Ectodermal cell (in vitro differentiated cells): ENCODE data around the gene FOLR3.
"Not testable (repeated sequence)": the region's sequence is repeated elsewhere in the genome, so short reads cannot be mapped to it uniquely, and the experiment has no call there.

Experiments used
- H3K27ac ChIP-seq: 2 replicates; pipeline ENCODE4 v1.7.0; 2013; ENCODE audit warnings: mild to moderate bottlenecking, low read depth, low read length; ENCODE audit not compliant: insufficient read depth, poor library complexity, severe bottlenecking
- H3K27me3 ChIP-seq: 2 replicates; pipeline ENCODE4 v1.7.0; 2013; ENCODE audit warnings: mild to moderate bottlenecking, low read length; ENCODE audit not compliant: insufficient read depth, control insufficient read depth, poor library complexity, severe bottlenecking
- H3K36me3 ChIP-seq: one replicate; pipeline ENCODE4 v1.7.0; 2013; ENCODE audit warnings: low read length; ENCODE audit not compliant: control insufficient read depth, insufficient read depth
- H3K4me1 ChIP-seq: one replicate; pipeline ENCODE4 v1.7.0; 2013; ENCODE audit warnings: low read length; ENCODE audit not compliant: control insufficient read depth, insufficient read depth
- H3K4me3 ChIP-seq: 2 replicates; pipeline ENCODE4 v1.7.0; 2013; ENCODE audit warnings: low read depth, low read length, control low read depth; ENCODE audit not compliant: insufficient read depth
- H3K9me3 ChIP-seq: 2 replicates; pipeline ENCODE4 v1.7.0; 2013; ENCODE audit warnings: mild to moderate bottlenecking, low read length, moderate library complexity; ENCODE audit not compliant: control insufficient read depth
- WGBS, 2 experiments: methylation state at CpG; one replicate each; pipeline ENCODE4 v1.1.7; 2013; ENCODE audit warnings: missing lambda C conversion rate in 2 of 2; 5-methylcytosine and 5-hydroxymethylcytosine counted together

The FOLR3 gene

DNA sequence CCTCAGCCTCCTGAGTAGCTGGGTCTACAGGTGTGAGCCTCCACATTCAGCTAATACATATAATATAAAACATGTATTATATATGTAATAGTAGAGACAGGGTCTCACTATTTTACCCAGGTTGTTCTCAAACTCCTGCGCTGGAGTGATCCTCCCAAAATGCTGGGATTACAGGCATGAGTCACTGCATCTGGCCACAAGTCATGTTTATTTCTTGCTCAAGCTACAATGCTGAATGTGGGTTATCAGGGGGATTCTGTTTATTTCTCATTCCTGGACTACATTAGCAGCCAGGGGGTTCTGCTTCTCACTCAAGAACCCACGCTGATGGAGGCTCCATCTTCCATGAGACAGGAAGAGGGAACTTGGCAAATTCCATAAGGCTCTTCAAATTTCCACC is 24.8 kb downstream of the FOLR3 start:
- H3K4me3 ChIP-seq, result no peak overlapping the region
- H3K27ac ChIP-seq, result no peak overlapping the region
- H3K36me3 ChIP-seq, result no peaks in the 10 kb centered on the region
- no peaks in the 10 kb centered on the region for H3K27me3 ChIP-seq
- H3K9me3 ChIP-seq, result no peaks in the 10 kb centered on the region
- no peaks in the 10 kb centered on the region for H3K4me1 ChIP-seq
- 97 to 98% methylated on average over 2 of the region's 2 CpGs for WGBS, 2 experiments

DNA sequence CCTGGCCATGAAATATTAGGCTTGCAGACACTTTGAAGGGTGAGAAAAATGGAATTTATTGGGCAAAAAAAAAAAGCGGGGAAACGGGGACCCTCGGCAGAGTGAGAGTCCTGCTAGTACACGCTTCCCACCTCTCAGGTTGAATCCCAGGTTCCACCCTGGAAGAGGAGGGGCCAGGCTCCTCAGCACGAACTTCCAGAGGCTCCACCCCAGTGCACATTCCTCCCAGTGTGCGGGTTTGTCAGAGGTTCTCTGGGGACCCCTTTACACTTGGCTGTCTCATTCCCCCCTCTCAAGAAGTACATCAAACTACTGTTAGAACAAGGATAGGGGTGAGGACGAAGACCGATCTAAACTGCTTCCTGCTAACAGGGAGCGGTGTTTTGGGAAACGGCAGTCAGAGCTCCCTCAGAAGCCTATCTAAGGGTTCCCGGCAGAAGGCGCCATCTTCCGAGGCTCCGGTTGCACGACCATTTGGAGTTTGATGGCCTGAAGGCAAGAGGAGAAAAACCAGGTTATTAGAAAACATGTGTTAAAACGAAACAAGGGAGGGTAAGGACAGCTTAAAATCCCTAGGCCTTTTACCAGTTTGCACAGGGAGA is 27.5 kb downstream of the FOLR3 start:
- Histone ChIP-seq H3K9me3 (no peaks in the 10 kb centered on the region), H3K4me3 (no peak overlapping the region), H3K27me3 (no peaks in the 10 kb centered on the region), H3K36me3 (no peaks in the 10 kb centered on the region), H3K27ac (no peak overlapping the region), H3K4me1 (no peaks in the 10 kb centered on the region)
- 88 to 89% methylated on average over 16 of the region's 16 CpGs for WGBS, 2 experiments

- not testable (repeated sequence) for H3K27ac ChIP-seq, H3K4me3 ChIP-seq, H3K36me3 ChIP-seq, H3K4me1 ChIP-seq, H3K9me3 ChIP-seq, H3K27me3 ChIP-seq
- 94 to 100% methylated on average over 1 to 2 of the region's 3 CpGs for WGBS, 2 experiments
Measured at GRCh38 chr11:72164187-72164586, 28.7 kb downstream of the FOLR3 start.

DNA sequence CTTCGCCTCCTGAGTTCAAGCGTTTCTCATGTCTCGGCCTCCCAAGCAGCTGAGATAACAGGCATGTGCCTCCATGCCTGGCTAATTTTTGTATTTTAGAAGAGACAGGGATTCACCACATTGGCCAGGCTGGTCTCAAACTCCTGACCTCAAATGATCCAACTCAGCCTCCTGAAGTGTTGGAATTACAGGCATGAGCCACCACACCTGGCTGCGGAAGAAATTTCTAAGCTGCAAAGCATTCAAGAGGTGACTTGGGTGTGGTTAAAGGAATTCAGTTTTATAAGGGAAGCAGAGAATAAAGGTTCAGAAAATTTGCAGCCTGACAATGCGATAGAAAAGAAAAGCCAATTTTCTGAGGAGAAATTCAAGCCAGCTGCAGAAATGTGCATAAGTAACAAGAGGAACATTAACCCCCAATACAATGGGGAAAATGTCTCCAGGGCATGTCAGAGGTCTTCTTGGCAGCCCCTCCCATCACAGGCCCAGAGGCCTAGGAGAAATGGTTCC is 33.6 kb downstream of the FOLR3 start:
- not testable (repeated sequence) for H3K4me1 ChIP-seq, H3K27ac ChIP-seq, H3K4me3 ChIP-seq, H3K36me3 ChIP-seq, H3K27me3 ChIP-seq, H3K9me3 ChIP-seq
- 93% methylated on average over 5 of the region's 5 CpGs for WGBS, 2 experiments

- not testable (repeated sequence) for H3K4me3 ChIP-seq, H3K36me3 ChIP-seq, H3K27me3 ChIP-seq, H3K9me3 ChIP-seq, H3K4me1 ChIP-seq, H3K27ac ChIP-seq
- WGBS, 2 experiments, result 82 to 88% methylated on average over 3 of the region's 3 CpGs
Measured at GRCh38 chr11:72169754-72170153, 34.2 kb downstream of the FOLR3 start.

- not testable (repeated sequence) for H3K4me1 ChIP-seq, H3K27ac ChIP-seq, H3K4me3 ChIP-seq, H3K9me3 ChIP-seq, H3K27me3 ChIP-seq, H3K36me3 ChIP-seq
- 84 to 96% methylated on average over 4 of the region's 4 CpGs for WGBS, 2 experiments
Measured at GRCh38 chr11:72172043-72172442, 36.5 kb downstream of the FOLR3 start.

- Histone ChIP-seq H3K27ac (no peak overlapping the region), H3K4me1 (no peaks in the 10 kb centered on the region), H3K27me3 (no peaks in the 10 kb centered on the region), H3K9me3 (no peaks in the 10 kb centered on the region), H3K36me3 (no peaks in the 10 kb centered on the region), H3K4me3 (no peak overlapping the region)
- 90 to 97% methylated on average over 3 of the region's 3 CpGs for WGBS, 2 experiments
Measured at GRCh38 chr11:72173291-72173690, 37.8 kb downstream of the FOLR3 start.

- H3K27ac ChIP-seq, result no peak overlapping the region
- 91% methylated on average over 7 to 8 of the region's 8 CpGs for WGBS, 2 experiments
- H3K4me3 ChIP-seq, result no peak overlapping the region
- H3K36me3 ChIP-seq, result no peaks in the 10 kb centered on the region
- H3K4me1 ChIP-seq, result no peaks in the 10 kb centered on the region
- H3K9me3 ChIP-seq, result no peaks in the 10 kb centered on the region
- H3K27me3 ChIP-seq, result no peaks in the 10 kb centered on the region
Measured at GRCh38 chr11:72174302-72175070, 39.0 kb downstream of the FOLR3 start.

- no peaks in the 10 kb centered on the region for H3K36me3 ChIP-seq
- 92 to 95% methylated on average over 6 of the region's 6 CpGs for WGBS, 2 experiments
- no peaks in the 10 kb centered on the region for H3K9me3 ChIP-seq
- no peak overlapping the region for H3K27ac ChIP-seq
- H3K4me3 ChIP-seq, result no peak overlapping the region
- no peaks in the 10 kb centered on the region for H3K4me1 ChIP-seq
- H3K27me3 ChIP-seq, result no peaks in the 10 kb centered on the region
Measured at GRCh38 chr11:72177656-72178055, 42.1 kb downstream of the FOLR3 start.

GRCh38 chr11:72179049-72179803 is 43.7 kb downstream of the FOLR3 start:
- Histone ChIP-seq H3K9me3 (no peaks in the 10 kb centered on the region), H3K36me3 (no peaks in the 10 kb centered on the region), H3K27me3 (no peaks in the 10 kb centered on the region), H3K4me3 (no peak overlapping the region), H3K27ac (no peak overlapping the region), H3K4me1 (no peaks in the 10 kb centered on the region)
- 82 to 91% methylated on average over 7 of the region's 7 CpGs for WGBS, 2 experiments
